Aorta (tissue), 5 donors: ENCODE measurements around the gene ZNF784. TPM values are rescaled to one million over a fixed set of nuclear protein-coding genes. Genes with fewer than 3 reads are reported as not detected.

ENCODE experiments used
- ATAC-seq: fragments of 200-7000 bp; cut with Tn5 transposase; one replicate; pipeline ENCODE4 v1.9.1; 2022; ENCODE audit warnings: moderate library complexity; ENCODE audit not compliant: low FRiP score
- DNase-seq, 2 donors: peaks; one replicate each; pipeline ENCODE4 v3.0.0-alpha.2; 2020
- H3K27ac ChIP-seq, 2 donors: one replicate each; pipeline ENCODE4 v1.5.1; 2013; ENCODE audit warnings: low read length in 2 of 2, mild to moderate bottlenecking in 2 of 2, moderate library complexity in 2 of 2, control low read depth in 1 of 2, inconsistent platforms in 1 of 2, low read depth in 1 of 2
- H3K27me3 ChIP-seq, 2 donors: one replicate each; pipeline ENCODE4 v1.6.1; 2013; ENCODE audit warnings: control low read depth in 1 of 2, low read length in 1 of 2, mild to moderate bottlenecking in 1 of 2, moderate library complexity in 1 of 2; ENCODE audit not compliant: insufficient read depth in 2 of 2, control insufficient read depth in 1 of 2
- H3K36me3 ChIP-seq, 2 donors: one replicate each; pipeline ENCODE4 v1.6.1; 2013; ENCODE audit warnings: control low read depth in 1 of 2, low read length in 1 of 2, mild to moderate bottlenecking in 1 of 2; ENCODE audit not compliant: insufficient read depth in 2 of 2, control insufficient read depth in 1 of 2
- H3K4me1 ChIP-seq, 2 donors: one replicate each; pipeline ENCODE4 v1.6.1; 2013; ENCODE audit warnings: low read length in 2 of 2, control low read depth in 1 of 2, mild to moderate bottlenecking in 1 of 2, moderate library complexity in 1 of 2; ENCODE audit not compliant: insufficient read depth in 2 of 2, control insufficient read depth in 1 of 2
- H3K4me3 ChIP-seq, 2 donors: one replicate each; pipeline ENCODE4 v1.5.1; 2013; ENCODE audit warnings: low read length in 2 of 2, control low read depth in 1 of 2, mild to moderate bottlenecking in 1 of 2
- H3K9me3 ChIP-seq: one replicate; pipeline ENCODE4 v1.6.1; 2013; ENCODE audit warnings: mild to moderate bottlenecking, low read length; ENCODE audit not compliant: control insufficient read depth
- WGBS, 2 donors: extraction: QIAGEN DNeasy Blood & Tissue Kit; methylation state at CpG; one replicate each; pipeline ENCODE4 v1.1.7; 2013; 5-methylcytosine and 5-hydroxymethylcytosine counted together
- intact Hi-C, 2 donors: fragments of 100-400 bp; cut with DNase I; formaldehyde crosslinking; loops; one replicate each; pipeline versions ENCODE4 v1.14.2 to v1.15.0; 2022
- polyA plus RNA-seq, 2 donors: library from polyadenylated mRNA; stranded (reverse); fragments of 200-250 nt; gene quantifications; one replicate each; pipeline ENCODE4 v1.2.3, GENCODE V29; 2013
- total RNA-seq, 2 donors: library from RNA; stranded (reverse); fragmentation: NEBNext Ultra II Directional; extraction: Animal tissue kit (Norgen Biotek cat#: 25700); gene quantifications; one replicate each; pipeline ENCODE4 v1.2.1, GENCODE V29; 2021
- donor health status: healthy with polysubstance abuse.
- donor health status: Bipolar disorder and iron deficiency.
- donor health status: DM: no; HTN: no; CAD: no.
- donor health status: DM: no; HTN: no; CAD: no.
- donor health status: DM: yes; HTN: yes; CAD: no.

The ZNF784 gene
- total and polyA plus RNA-seq, 4 donors, result 4.8 to 27.2 (median 5.2) TPM

GRCh38 chr19:55635856-55636440 is 11.6 kb upstream of the ZNF784 start:
- Histone ChIP-seq H3K9me3 (no peaks in the 10 kb centered on the region), H3K4me1 (no peaks in the 10 kb centered on the region), H3K4me3 (peak overlapping the region; percentile 75 to 85), H3K27ac (peak overlapping the region; percentile 45 to 93), H3K27me3 (no peaks in the 10 kb centered on the region), H3K36me3 (no peaks in the 10 kb centered on the region)
- DNase-seq, result peak in 1 of 2 donors; percentile 25
- intact Hi-C loops, result no loop called here
- 60 to 66% methylated on average over 7 of the region's 7 CpGs for WGBS, 2 donors
- ATAC-seq, result no peak

- ATAC-seq (peak; percentile 11), DNase-seq (peak in 1 of 2 donors; percentile 50)
- intact Hi-C loops, result no loop called here
- Histone ChIP-seq H3K27ac (peak overlapping the region; percentile 45 to 93), H3K4me1 (no peaks in the 10 kb centered on the region), H3K4me3 (peak overlapping the region; percentile 75 to 85), H3K36me3 (no peaks in the 10 kb centered on the region), H3K9me3 (no peaks in the 10 kb centered on the region), H3K27me3 (no peaks in the 10 kb centered on the region)
- 3 to 7% methylated on average over 9 of the region's 9 CpGs for WGBS, 2 donors
Measured at GRCh38 chr19:55635334-55635717, 11.0 kb upstream of the ZNF784 start.

GRCh38 chr19:55633861-55634260 is 9.5 kb upstream of the ZNF784 start:
- H3K4me1 ChIP-seq, result no peaks in the 10 kb centered on the region
- DNase-seq, result no peak
- intact Hi-C loops, result loop anchor here (5.0 kb wide), 1 partner anchor 117 kb away; no protein-coding TSS in a partner anchor

GRCh38 chr19:55632463-55632834 is 8.1 kb upstream of the ZNF784 start:
- no peaks in the 10 kb centered on the region for H3K27me3 ChIP-seq
- H3K27ac ChIP-seq, result peak overlapping the region in 1 of 2 donors; percentile 1
- no peak overlapping the region for H3K4me3 ChIP-seq
- DNase-seq, result peak in 1 of 2 donors; percentile 84
- intact Hi-C loops, result loop anchor here (5.0 kb wide), 1 partner anchor 115 kb away; no protein-coding TSS in a partner anchor
- ATAC-seq, result peak; percentile 85
- no peaks in the 10 kb centered on the region for H3K9me3 ChIP-seq
- no peaks in the 10 kb centered on the region for H3K36me3 ChIP-seq
- 6 to 7% methylated on average over 3 of the region's 3 CpGs for WGBS, 2 donors
- H3K4me1 ChIP-seq, result no peaks in the 10 kb centered on the region

More at GRCh38 chr19:55633861-55634260, 9.5 kb upstream of the ZNF784 start:
- Histone ChIP-seq H3K27me3 (no peaks in the 10 kb centered on the region), H3K9me3 (no peaks in the 10 kb centered on the region), H3K4me3 (no peak overlapping the region), H3K36me3 (no peaks in the 10 kb centered on the region), H3K27ac (no peak overlapping the region)
- 76 to 83% methylated on average over 8 of the region's 8 CpGs for WGBS, 2 donors
- no peak for ATAC-seq

GRCh38 chr19:55626350-55626749 is 2.0 kb upstream of the ZNF784 start:
- no peak overlapping the region for H3K27ac ChIP-seq
- no peaks in the 10 kb centered on the region for H3K27me3 ChIP-seq
- DNase-seq (no peak), ATAC-seq (no peak)
- H3K9me3 ChIP-seq, result no peaks in the 10 kb centered on the region
- 88 to 90% methylated on average over 11 of the region's 11 CpGs for WGBS, 2 donors
- no peak overlapping the region for H3K4me3 ChIP-seq
- H3K36me3 ChIP-seq, result no peaks in the 10 kb centered on the region
- no peaks in the 10 kb centered on the region for H3K4me1 ChIP-seq
- intact Hi-C loops, result no loop called here

- Histone ChIP-seq H3K27me3 (no peaks in the 10 kb centered on the region), H3K9me3 (no peaks in the 10 kb centered on the region), H3K4me3 (no peak overlapping the region), H3K27ac (no peak overlapping the region), H3K4me1 (no peaks in the 10 kb centered on the region), H3K36me3 (no peaks in the 10 kb centered on the region)
- 44 to 46% methylated on average over 11 of the region's 11 CpGs for WGBS, 2 donors
- ATAC-seq (no peak), DNase-seq (no peak)
- intact Hi-C loops, result no loop called here
Measured at GRCh38 chr19:55625004-55625326, 599 bp upstream of the ZNF784 start.

GRCh38 chr19:55623561-55623960 is 805 bp downstream of the ZNF784 start:
- Histone ChIP-seq H3K36me3 (no peaks in the 10 kb centered on the region), H3K4me3 (no peak overlapping the region), H3K4me1 (no peaks in the 10 kb centered on the region), H3K27ac (no peak overlapping the region), H3K27me3 (no peaks in the 10 kb centered on the region), H3K9me3 (no peaks in the 10 kb centered on the region)
- WGBS, 2 donors, result 31 to 32% methylated on average over 7 of the region's 7 CpGs
- ATAC-seq, result no peak
- DNase-seq, result no peak
- intact Hi-C loops, result no loop called here

GRCh38 chr19:55623130-55623529 is 1.2 kb downstream of the ZNF784 start:
- DNase-seq, result no peak
- WGBS, 2 donors, result 93 to 95% methylated on average over 7 of the region's 7 CpGs
- no peak overlapping the region for H3K27ac ChIP-seq
- ATAC-seq, result no peak
- H3K4me3 ChIP-seq, result no peak overlapping the region
- no peaks in the 10 kb centered on the region for H3K36me3 ChIP-seq
- H3K9me3 ChIP-seq, result no peaks in the 10 kb centered on the region
- no peaks in the 10 kb centered on the region for H3K4me1 ChIP-seq
- H3K27me3 ChIP-seq, result no peaks in the 10 kb centered on the region
- intact Hi-C loops, result no loop called here

- DNase-seq (peak in 1 of 2 donors; percentile 56), ATAC-seq (no peak)
- Histone ChIP-seq H3K27me3 (no peaks in the 10 kb centered on the region), H3K4me1 (no peaks in the 10 kb centered on the region), H3K4me3 (no peak overlapping the region), H3K27ac (no peak overlapping the region), H3K36me3 (no peaks in the 10 kb centered on the region), H3K9me3 (no peaks in the 10 kb centered on the region)
- WGBS, 2 donors, result 92 to 93% methylated on average over 40 of the region's 40 CpGs
- intact Hi-C loops, result no loop called here
Measured at GRCh38 chr19:55622242-55622969, 2.0 kb downstream of the ZNF784 start.
